Measurements from ENCODE around the gene RAB11A. TPM values are rescaled to one million over a fixed set of nuclear protein-coding genes. Genes with fewer than 3 reads are reported as not detected.

Gene RAB11A
- total RNA-seq, 2 experiments from 2014 or later, result 129 to 142 TPM

- POLR2A ChIA-PET, result no interaction called here
- ATAC-seq (no peak), DNase-seq (no peak)
- intact Hi-C loops (cut with DNase I, micrococcal nuclease), result no loop called here
- Mint-ChIP-seq H3K4me3 (no peak overlapping the region), H3K27me3 (no peaks in the 10 kb centered on the region), H3K4me1 (peaks cover 7% of the 10 kb centered on the region), H3K9me3 (ENCODE audit: low read depth) (no peaks in the 10 kb centered on the region), H3K27ac (no peak overlapping the region), H3K36me3 (ENCODE audit: low read depth) (peaks cover 16% of the 10 kb centered on the region)
- CTCF ChIA-PET, result no interaction called here
These were observed 37.1 kb downstream of the RAB11A start for GRCh38 chr15:65906396-65906795.

- Mint-ChIP-seq H3K27me3 (no peaks in the 10 kb centered on the region), H3K27ac (no peak overlapping the region), H3K36me3 (ENCODE audit: low read depth) (peaks cover 13% of the 10 kb centered on the region), H3K9me3 (ENCODE audit: low read depth) (no peaks in the 10 kb centered on the region), H3K4me3 (no peak overlapping the region), H3K4me1 (no peaks in the 10 kb centered on the region)
- intact Hi-C loops (cut with DNase I, micrococcal nuclease), result no loop called here
- ChIA-PET CTCF (no interaction called here), POLR2A (no interaction called here)
- no peak for ATAC-seq
- no peak for DNase-seq
These were observed 38.4 kb downstream of the RAB11A start for GRCh38 chr15:65907661-65908060.

- H3K27me3 Mint-ChIP-seq, result no peaks in the 10 kb centered on the region
These were observed 39.6 kb downstream of the RAB11A start for GRCh38 chr15:65908876-65909275.

GRCh38 chr15:65909831-65910230 lies 40.5 kb downstream of the RAB11A start:
- DNase-seq, result no peak
- Mint-ChIP-seq H3K27me3 (no peaks in the 10 kb centered on the region), H3K4me1 (no peaks in the 10 kb centered on the region), H3K27ac (no peak overlapping the region), H3K36me3 (ENCODE audit: low read depth) (peaks cover 9% of the 10 kb centered on the region), H3K9me3 (ENCODE audit: low read depth) (no peaks in the 10 kb centered on the region), H3K4me3 (no peak overlapping the region)
- ChIA-PET POLR2A (no interaction called here), CTCF (interaction anchor here (0.6 to 1.0 kb wide), 5 partner anchors 11 to 610 kb away, joined by 3 to 4 read pairs (median 3); no protein-coding TSS in a partner anchor)
- ATAC-seq, result no peak
- intact Hi-C loops (cut with DNase I, micrococcal nuclease), result no loop called here

More at GRCh38 chr15:65908876-65909275, 39.6 kb downstream of the RAB11A start:
- H3K36me3 Mint-ChIP-seq (ENCODE audit: low read depth), result peaks cover 10% of the 10 kb centered on the region
- DNase-seq (no peak), ATAC-seq (no peak)
- H3K4me3 Mint-ChIP-seq, result no peak overlapping the region
- no peak overlapping the region for H3K27ac Mint-ChIP-seq
- no peaks in the 10 kb centered on the region for H3K4me1 Mint-ChIP-seq
- ChIA-PET POLR2A (no interaction called here), CTCF (interaction anchor here (0.6 kb wide), 1 partner anchor 611 kb away, joined by 4 read pairs; no protein-coding TSS in a partner anchor)
- intact Hi-C loops (cut with DNase I, micrococcal nuclease), result no loop called here
- no peaks in the 10 kb centered on the region for H3K9me3 Mint-ChIP-seq (ENCODE audit: low read depth)

- ChIA-PET CTCF (interaction anchor here (0.9 to 1.0 kb wide), 2 partner anchors 220 to 360 kb away, joined by 3 to 4 read pairs; no protein-coding TSS in a partner anchor), POLR2A (no interaction called here)
- H3K9me3 Mint-ChIP-seq (ENCODE audit: low read depth), result no peaks in the 10 kb centered on the region
- H3K27ac Mint-ChIP-seq, result no peak overlapping the region
- ATAC-seq (no peak), DNase-seq (no peak)
- no peaks in the 10 kb centered on the region for H3K4me1 Mint-ChIP-seq
- intact Hi-C loops (cut with DNase I, micrococcal nuclease), result no loop called here
- H3K36me3 Mint-ChIP-seq (ENCODE audit: low read depth), result peaks cover 5% of the 10 kb centered on the region
- H3K27me3 Mint-ChIP-seq, result no peaks in the 10 kb centered on the region
- H3K4me3 Mint-ChIP-seq, result no peak overlapping the region
These were observed 41.0 kb downstream of the RAB11A start for GRCh38 chr15:65910341-65910740.

GRCh38 chr15:65912235-65912634 lies 42.9 kb downstream of the RAB11A start:
- peaks cover 15% of the 10 kb centered on the region for H3K4me1 Mint-ChIP-seq
- no peak for ATAC-seq

GRCh38 chr15:65913631-65914199 lies 44.4 kb downstream of the RAB11A start:
- CTCF ChIA-PET, result no interaction called here
- no peak for DNase-seq
- Mint-ChIP-seq H3K36me3 (ENCODE audit: low read depth) (peaks cover 4% of the 10 kb centered on the region), H3K4me3 (no peak overlapping the region), H3K27ac (no peak overlapping the region), H3K4me1 (peaks cover 29% of the 10 kb centered on the region), H3K27me3 (no peaks in the 10 kb centered on the region), H3K9me3 (ENCODE audit: low read depth) (no peaks in the 10 kb centered on the region)
- no peak for ATAC-seq
- intact Hi-C loops (cut with DNase I, micrococcal nuclease), result no loop called here
- POLR2A ChIA-PET, result no interaction called here

More at GRCh38 chr15:65912235-65912634, 42.9 kb downstream of the RAB11A start:
- Mint-ChIP-seq H3K4me3 (no peak overlapping the region), H3K27ac (no peak overlapping the region), H3K9me3 (ENCODE audit: low read depth) (no peaks in the 10 kb centered on the region), H3K27me3 (no peaks in the 10 kb centered on the region), H3K36me3 (ENCODE audit: low read depth) (peaks cover 2% of the 10 kb centered on the region)
- ChIA-PET CTCF (interaction anchor here (1.0 kb wide), 2 partner anchors 10 to 274 kb away, joined by 3 read pairs; no protein-coding TSS in a partner anchor), POLR2A (no interaction called here)
- DNase-seq, result no peak
- intact Hi-C loops (cut with DNase I, micrococcal nuclease), result no loop called here

- H3K4me3 Mint-ChIP-seq, result no peak overlapping the region
- no peak for ATAC-seq
- DNase-seq, result no peak
- H3K9me3 Mint-ChIP-seq (ENCODE audit: low read depth), result no peaks in the 10 kb centered on the region
- H3K27me3 Mint-ChIP-seq, result no peaks in the 10 kb centered on the region
- H3K27ac Mint-ChIP-seq, result no peak overlapping the region
- H3K4me1 Mint-ChIP-seq, result peaks cover 31% of the 10 kb centered on the region
- ChIA-PET POLR2A (no interaction called here), CTCF (no interaction called here)
- intact Hi-C loops (cut with DNase I, micrococcal nuclease), result no loop called here
- H3K36me3 Mint-ChIP-seq (ENCODE audit: low read depth), result peaks cover 4% of the 10 kb centered on the region
These were observed 45.1 kb downstream of the RAB11A start for GRCh38 chr15:65914386-65914785.

- H3K4me3 Mint-ChIP-seq, result no peak overlapping the region
- ChIA-PET POLR2A (no interaction called here), CTCF (no interaction called here)
- intact Hi-C loops (cut with DNase I, micrococcal nuclease), result loop anchor here in 1 of 2 experiments (5.0 kb wide), 1 partner anchor 43 kb away; no protein-coding TSS in a partner anchor
- no peaks in the 10 kb centered on the region for H3K9me3 Mint-ChIP-seq (ENCODE audit: low read depth)
- H3K4me1 Mint-ChIP-seq, result peaks cover 31% of the 10 kb centered on the region
- ATAC-seq (no peak), DNase-seq (no peak)
- no peak overlapping the region for H3K27ac Mint-ChIP-seq
- H3K27me3 Mint-ChIP-seq, result no peaks in the 10 kb centered on the region
- H3K36me3 Mint-ChIP-seq (ENCODE audit: low read depth), result peaks cover 4% of the 10 kb centered on the region
These were observed 46.0 kb downstream of the RAB11A start for GRCh38 chr15:65914981-65915925.

- H3K27me3 Mint-ChIP-seq, result no peaks in the 10 kb centered on the region
- ChIA-PET CTCF (no interaction called here), POLR2A (no interaction called here)
- intact Hi-C loops (cut with DNase I, micrococcal nuclease), result loop anchor here in 1 of 2 experiments (2.0 to 5.0 kb wide), 2 partner anchors 27 to 44 kb away; no protein-coding TSS in a partner anchor
- H3K36me3 Mint-ChIP-seq (ENCODE audit: low read depth), result peaks cover 4% of the 10 kb centered on the region
- ATAC-seq (no peak), DNase-seq (no peak)
- no peak overlapping the region for H3K4me3 Mint-ChIP-seq
- no peaks in the 10 kb centered on the region for H3K9me3 Mint-ChIP-seq (ENCODE audit: low read depth)
- H3K4me1 Mint-ChIP-seq, result peaks cover 31% of the 10 kb centered on the region
- no peak overlapping the region for H3K27ac Mint-ChIP-seq
These were observed 46.9 kb downstream of the RAB11A start for GRCh38 chr15:65916041-65916663.

GRCh38 chr15:65916664-65917406 lies 47.5 kb downstream of the RAB11A start:
- no peak overlapping the region for H3K4me3 Mint-ChIP-seq
- no peaks in the 10 kb centered on the region for H3K27me3 Mint-ChIP-seq
- DNase-seq (peak; percentile 71), ATAC-seq (peak; percentile 95)
- POLR2A ChIA-PET, result interaction anchor here (0.7 to 0.9 kb wide), 2 partner anchors 97 to 873 kb away, joined by 3 read pairs; no protein-coding TSS in a partner anchor
- H3K4me1 Mint-ChIP-seq, result peaks cover 31% of the 10 kb centered on the region
- intact Hi-C loops (cut with DNase I, micrococcal nuclease), result loop anchor here (1.0 to 5.0 kb wide), 3 partner anchors 28 to 45 kb away; no protein-coding TSS in a partner anchor
- peak overlapping the region; percentile 55 for H3K27ac Mint-ChIP-seq
- peaks cover 2% of the 10 kb centered on the region for H3K36me3 Mint-ChIP-seq (ENCODE audit: low read depth)
- no peaks in the 10 kb centered on the region for H3K9me3 Mint-ChIP-seq (ENCODE audit: low read depth)
- CTCF ChIA-PET, result interaction anchor here (0.6 to 0.7 kb wide), 4 partner anchors 65 to 519 kb away, joined by 3 read pairs; no protein-coding TSS in a partner anchor
